Measurements from ENCODE around the gene LCP1. TPM values are rescaled to one million over a fixed set of nuclear protein-coding genes. Genes with fewer than 3 reads are reported as not detected.

Gene LCP1
- total and polyA plus RNA-seq, 2 of the 13 experiments (the other 11 are each of a cell fraction or from before 2014, with no cell fraction given) = 1.6 TPM

DNA sequence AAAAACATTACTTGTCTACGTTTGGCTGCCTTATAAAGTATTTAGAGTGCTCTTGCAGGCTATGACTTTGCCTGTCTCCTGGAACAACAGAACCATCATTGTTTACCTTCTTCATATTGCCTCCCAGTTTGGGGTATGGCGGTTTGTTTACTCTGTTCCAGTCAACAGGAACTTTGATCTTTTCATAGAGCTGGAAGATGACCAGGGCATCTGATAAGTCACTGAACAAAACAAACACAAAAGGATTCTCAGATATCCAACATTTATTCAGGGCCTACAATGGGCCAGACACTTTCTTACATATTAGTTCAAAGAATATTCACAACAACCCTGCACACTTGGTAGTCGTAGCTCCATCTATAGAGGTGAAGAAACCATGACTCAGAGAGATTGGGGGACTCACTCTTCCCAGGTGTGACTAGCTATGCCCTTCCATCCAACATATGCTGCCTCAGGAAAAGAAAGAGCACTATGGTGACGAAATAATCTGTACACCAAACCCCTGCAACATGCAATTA, 38.7 kb downstream of the LCP1 start (continued):
- peak; percentile 17; the same call in 1 of the 2 replicates for TF ChIP-seq LCORL (IDR thresholded peaks at IDR 0.05)
- TF ChIP-seq LCORL (CRISPR knock-in tag; IDR thresholded peaks at IDR 0.05) = peak; percentile 55; the same call in 1 of the 2 replicates
- TF ChIP-seq, protein P1, sequence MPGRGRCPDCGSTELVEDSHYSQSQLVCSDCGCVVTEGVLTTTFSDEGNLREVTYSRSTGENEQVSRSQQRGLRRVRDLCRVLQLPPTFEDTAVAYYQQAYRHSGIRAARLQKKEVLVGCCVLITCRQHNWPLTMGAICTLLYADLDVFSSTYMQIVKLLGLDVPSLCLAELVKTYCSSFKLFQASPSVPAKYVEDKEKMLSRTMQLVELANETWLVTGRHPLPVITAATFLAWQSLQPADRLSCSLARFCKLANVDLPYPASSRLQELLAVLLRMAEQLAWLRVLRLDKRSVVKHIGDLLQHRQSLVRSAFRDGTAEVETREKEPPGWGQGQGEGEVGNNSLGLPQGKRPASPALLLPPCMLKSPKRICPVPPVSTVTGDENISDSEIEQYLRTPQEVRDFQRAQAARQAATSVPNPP (CRISPR knock-in tag; IDR thresholded peaks at IDR 0.05) = no peak
- TF ChIP-seq FOSL2 (CRISPR knock-in tag; IDR thresholded peaks at IDR 0.05) = peak; percentile 74
- TF ChIP-seq ZNF761 (CRISPR knock-in tag; conservative IDR thresholded peaks at IDR 0.05) = no peak
- TF ChIP-seq FOXA3 (CRISPR knock-in tag; IDR thresholded peaks at IDR 0.05) = peak; percentile 98
- TF ChIP-seq ZNF207 (IDR thresholded peaks at IDR 0.05; ENCODE audit: borderline replicate concordance) = no peak
- no peak for TF ChIP-seq ZKSCAN5 (CRISPR knock-in tag; IDR thresholded peaks at IDR 0.05)
- TF ChIP-seq ZNF562 (CRISPR knock-in tag; IDR thresholded peaks at IDR 0.05; ENCODE audit: borderline replicate concordance) = no peak
- 0 out of 2 replicates have a peak, but pooled peaks have one; percentile 66 for TF ChIP-seq MAFG (CRISPR knock-in tag; IDR thresholded peaks at IDR 0.05)
- peak; percentile 54; the same call in 1 of the 2 replicates for TF ChIP-seq POGZ (CRISPR knock-in tag; IDR thresholded peaks at IDR 0.05)
- 0 out of 2 replicates have a peak, but pooled peaks have one; percentile 28 for TF ChIP-seq PHF8 (CRISPR knock-in tag; IDR thresholded peaks at IDR 0.05)
- no peak for TF ChIP-seq BHLHE40 (IDR thresholded peaks at IDR 0.05; ENCODE audit: low read length)
- peak; percentile 95 for TF ChIP-seq RARA (CRISPR knock-in tag; IDR thresholded peaks at IDR 0.05)
- TF ChIP-seq RFX3 (CRISPR knock-in tag; IDR thresholded peaks at IDR 0.05) = 0 out of 2 replicates have a peak, but pooled peaks have one; percentile 35
- TF ChIP-seq EHMT2 (IDR thresholded peaks at IDR 0.05; ENCODE audit: borderline replicate concordance, low read depth, low read length) = peak; percentile 90; the same call in 1 of the 2 replicates
- peak; percentile 80; the same call in 1 of the 2 replicates for TF ChIP-seq ZNF800 (CRISPR knock-in tag; IDR thresholded peaks at IDR 0.05)
- TF ChIP-seq PTBP1 (IDR thresholded peaks at IDR 0.05; ENCODE audit: low read depth, low read length, poor library complexity, severe bottlenecking) = no peak
- TF ChIP-seq SOX13 (IDR thresholded peaks at IDR 0.05) = peak; percentile 93
- TF ChIP-seq SOX13 (CRISPR knock-in tag; conservative IDR thresholded peaks at IDR 0.05 in 1 of 2, IDR thresholded peaks at IDR 0.05 in 1 of 2) = peak in 1 of 2 experiments; percentile 98; a peak in 2 of 4 replicates
- TF ChIP-seq AHDC1 (CRISPR knock-in tag; IDR thresholded peaks at IDR 0.05; ENCODE audit: borderline replicate concordance) = peak; percentile 97
- 0 out of 2 replicates have a peak, but pooled peaks have one; percentile 16 for TF ChIP-seq JUND (CRISPR knock-in tag; IDR thresholded peaks at IDR 0.05)
- TF ChIP-seq MED1 (CRISPR knock-in tag; IDR thresholded peaks at IDR 0.05) = peak; percentile 81
- 0 out of 2 replicates have a peak, but pooled peaks have one; percentile 36 for TF ChIP-seq GZF1 (CRISPR knock-in tag; IDR thresholded peaks at IDR 0.05)
